DOHH2 (cell line): Measurements from ENCODE around the gene SLC10A3.

Experiments used
- H3F3A ChIP-seq: fragments of 200-600 bp; sonication (generic), shearing (Covaris generic); 2 replicates; pipeline ENCODE4 v1.6.0; 2016; ENCODE audit warnings: antibody characterized with exemption, mild to moderate bottlenecking; ENCODE audit not compliant: control insufficient read depth, insufficient read depth
- H3K27ac ChIP-seq: fragments of 200-600 bp; sonication (generic); 2 replicates; pipeline ENCODE4 v1.5.1; 2014; ENCODE audit warnings: low read depth, mild to moderate bottlenecking, low read length, moderate library complexity
- H3K27me3 ChIP-seq: fragments of 200-600 bp; sonication (generic); 2 replicates; pipeline ENCODE4 v1.6.1; 2014; ENCODE audit warnings: mild to moderate bottlenecking, low read length, mixed read lengths; ENCODE audit not compliant: control insufficient read depth
- H3K36me3 ChIP-seq: fragments of 200-600 bp; sonication (generic); 2 replicates; pipeline ENCODE4 v1.6.1; 2014; ENCODE audit warnings: mild to moderate bottlenecking, low read length, moderate library complexity, mixed read lengths; ENCODE audit not compliant: control insufficient read depth
- H3K4me1 ChIP-seq: fragments of 200-600 bp; sonication (generic); 2 replicates; pipeline ENCODE4 v1.6.1; 2014; ENCODE audit warnings: mild to moderate bottlenecking, low read length, mixed read lengths; ENCODE audit not compliant: control insufficient read depth
- H3K4me2 ChIP-seq: fragments of 200-600 bp; sonication (generic); 2 replicates; pipeline ENCODE4 v1.6.0; 2014; ENCODE audit warnings: mild to moderate bottlenecking, low read length, moderate library complexity
- H3K4me3 ChIP-seq: fragments of 200-600 bp; sonication (generic); 2 replicates; pipeline ENCODE4 v1.5.1; 2014; ENCODE audit warnings: mild to moderate bottlenecking, low read length, mixed read lengths
- H3K79me2 ChIP-seq: fragments of 200-600 bp; sonication (generic); 2 replicates; pipeline ENCODE4 v1.6.1; 2014; ENCODE audit warnings: mild to moderate bottlenecking, low read length, mixed read lengths; ENCODE audit not compliant: control insufficient read depth
- H3K9me2 ChIP-seq: fragments of 200-600 bp; sonication (generic); replicated peaks from 2 replicates; pipeline ENCODE4 v1.6.1; 2014; ENCODE audit warnings: mild to moderate bottlenecking, low read length, mixed read lengths; ENCODE audit not compliant: control insufficient read depth
- H3K9me3 ChIP-seq: fragments of 200-600 bp; sonication (generic); 2 replicates; pipeline ENCODE4 v1.6.1; 2014; ENCODE audit warnings: antibody characterized with exemption, low read length, mixed read lengths; ENCODE audit not compliant: control insufficient read depth, insufficient read depth
- H4K20me1 ChIP-seq: fragments of 200-600 bp; sonication (generic); 2 replicates; pipeline ENCODE4 v1.6.0; 2014; ENCODE audit warnings: low read depth, mild to moderate bottlenecking, antibody characterized with exemption, low read length, moderate library complexity; ENCODE audit not compliant: control insufficient read depth, insufficient read depth
- EZH2phosphoT487 ChIP-seq: fragments of 200-600 bp; sonication (generic); IDR thresholded peaks from 2 replicates; pipeline ENCODE4 v1.6.1; 2017; ENCODE audit warnings: borderline replicate concordance, mild to moderate bottlenecking, antibody characterized with exemption, low read length, moderate library complexity, mixed read lengths
- TF ChIP-seq, protein P1 (sequence below): fragments of 200-600 bp; sonication (generic); IDR thresholded peaks from one replicate; pipeline ENCODE4 v1.5.1; 2014; ENCODE audit warnings: antibody characterized with exemption, mild to moderate bottlenecking, low read depth, low read length; ENCODE audit not compliant: poor library complexity, severe bottlenecking

SLC10A3 gene

DNA sequence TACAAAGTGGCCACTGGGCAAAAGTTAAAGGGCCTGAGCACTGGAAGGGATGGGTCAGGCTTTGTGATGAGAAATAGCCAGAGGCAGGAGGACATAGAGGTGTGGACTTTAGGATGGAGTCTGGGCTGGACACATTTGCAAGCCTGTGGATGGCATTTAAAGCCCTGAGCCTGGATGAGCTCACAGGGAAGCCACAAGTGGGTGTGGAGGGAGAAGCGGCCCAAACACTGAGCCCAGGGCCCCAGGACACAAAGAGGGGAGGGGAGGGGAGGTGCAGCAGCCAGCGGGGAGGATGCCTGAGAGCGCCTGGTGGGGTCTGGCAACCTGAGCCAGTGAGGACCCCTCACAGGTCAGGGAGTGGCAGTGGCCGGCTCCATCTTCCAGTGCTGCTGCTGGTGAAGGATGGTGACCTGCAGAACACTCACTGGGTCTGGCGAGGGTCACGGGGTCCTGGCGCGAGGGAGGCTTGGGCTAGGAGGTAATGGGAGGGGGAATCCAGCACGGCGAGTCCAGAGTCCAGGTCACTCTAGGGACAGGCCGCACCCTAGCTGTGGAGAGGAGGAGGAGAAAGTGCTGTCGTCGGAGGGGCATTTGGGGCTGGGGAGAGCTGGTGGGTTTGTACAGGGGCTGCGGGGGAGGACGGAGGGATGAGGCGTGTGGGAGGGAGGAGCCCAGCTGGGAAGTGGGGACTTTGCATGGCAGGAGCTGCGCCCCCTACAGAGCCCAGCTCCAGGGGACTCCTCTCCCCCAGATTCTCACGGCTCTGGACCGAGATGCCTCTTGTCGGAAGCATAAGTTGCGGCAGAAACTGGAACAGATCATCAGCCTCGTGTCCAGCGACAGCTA lies 18.4 kb downstream of the SLC10A3 start:
- H3K27ac ChIP-seq: no peak overlapping the region
- H3K4me3 ChIP-seq: no peak overlapping the region
- H3K4me1 ChIP-seq: no peaks in the 10 kb centered on the region; the same call in 1 of the 2 replicates
- H3K4me2 ChIP-seq: no peak overlapping the region
- TF ChIP-seq EZH2phosphoT487: no peak
- TF ChIP-seq, protein P1, sequence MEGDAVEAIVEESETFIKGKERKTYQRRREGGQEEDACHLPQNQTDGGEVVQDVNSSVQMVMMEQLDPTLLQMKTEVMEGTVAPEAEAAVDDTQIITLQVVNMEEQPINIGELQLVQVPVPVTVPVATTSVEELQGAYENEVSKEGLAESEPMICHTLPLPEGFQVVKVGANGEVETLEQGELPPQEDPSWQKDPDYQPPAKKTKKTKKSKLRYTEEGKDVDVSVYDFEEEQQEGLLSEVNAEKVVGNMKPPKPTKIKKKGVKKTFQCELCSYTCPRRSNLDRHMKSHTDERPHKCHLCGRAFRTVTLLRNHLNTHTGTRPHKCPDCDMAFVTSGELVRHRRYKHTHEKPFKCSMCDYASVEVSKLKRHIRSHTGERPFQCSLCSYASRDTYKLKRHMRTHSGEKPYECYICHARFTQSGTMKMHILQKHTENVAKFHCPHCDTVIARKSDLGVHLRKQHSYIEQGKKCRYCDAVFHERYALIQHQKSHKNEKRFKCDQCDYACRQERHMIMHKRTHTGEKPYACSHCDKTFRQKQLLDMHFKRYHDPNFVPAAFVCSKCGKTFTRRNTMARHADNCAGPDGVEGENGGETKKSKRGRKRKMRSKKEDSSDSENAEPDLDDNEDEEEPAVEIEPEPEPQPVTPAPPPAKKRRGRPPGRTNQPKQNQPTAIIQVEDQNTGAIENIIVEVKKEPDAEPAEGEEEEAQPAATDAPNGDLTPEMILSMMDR: no peak
- H3K9me2 ChIP-seq: no peaks in the 10 kb centered on the region
- H4K20me1 ChIP-seq: no peaks in the 10 kb centered on the region
- H3K36me3 ChIP-seq: no peaks in the 10 kb centered on the region; the same call in 1 of the 2 replicates
- no peaks in the 10 kb centered on the region for H3K9me3 ChIP-seq
- H3F3A ChIP-seq: no peaks in the 10 kb centered on the region
- H3K27me3 ChIP-seq: no peaks in the 10 kb centered on the region
- H3K79me2 ChIP-seq: no peaks in the 10 kb centered on the region

DNA sequence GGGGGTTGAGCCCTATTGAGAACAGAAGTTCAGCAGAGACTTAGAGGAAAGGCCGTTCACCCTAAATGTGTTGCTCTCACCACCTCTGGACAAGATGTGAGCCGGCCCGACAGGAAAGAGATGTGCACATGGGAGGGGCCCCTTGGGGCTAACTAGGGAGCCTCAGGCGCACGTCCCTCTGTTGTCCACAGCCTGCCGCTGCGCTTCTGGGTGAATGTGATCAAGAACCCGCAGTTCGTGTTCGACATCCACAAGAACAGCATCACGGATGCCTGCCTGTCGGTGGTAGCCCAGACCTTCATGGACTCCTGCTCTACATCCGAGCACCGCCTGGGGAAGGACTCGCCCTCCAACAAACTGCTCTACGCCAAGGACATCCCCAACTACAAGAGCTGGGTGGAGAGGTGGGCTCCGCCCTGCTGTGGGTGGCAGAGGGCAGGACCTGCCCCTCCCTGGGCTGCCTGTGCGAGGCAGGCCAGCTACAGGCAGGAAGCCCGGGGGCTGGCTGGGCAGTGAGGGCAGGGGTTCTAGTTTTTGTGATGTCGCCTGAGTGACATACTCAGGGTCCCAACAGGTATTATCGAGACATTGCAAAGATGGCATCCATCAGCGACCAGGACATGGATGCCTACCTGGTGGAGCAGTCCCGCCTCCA lies 19.4 kb downstream of the SLC10A3 start:
- Histone ChIP-seq H3K36me3 (no peaks in the 10 kb centered on the region; the same call in 1 of the 2 replicates), H3K4me1 (no peaks in the 10 kb centered on the region), H3K4me3 (no peak overlapping the region), H3K9me3 (no peaks in the 10 kb centered on the region), H3K9me2 (no peaks in the 10 kb centered on the region), H3F3A (no peaks in the 10 kb centered on the region), H4K20me1 (no peaks in the 10 kb centered on the region), H3K27ac (no peak overlapping the region), H3K79me2 (no peaks in the 10 kb centered on the region), H3K27me3 (no peaks in the 10 kb centered on the region), H3K4me2 (no peak overlapping the region)
- TF ChIP-seq EZH2phosphoT487: no peak
- TF ChIP-seq, protein P1: no peak

DNA sequence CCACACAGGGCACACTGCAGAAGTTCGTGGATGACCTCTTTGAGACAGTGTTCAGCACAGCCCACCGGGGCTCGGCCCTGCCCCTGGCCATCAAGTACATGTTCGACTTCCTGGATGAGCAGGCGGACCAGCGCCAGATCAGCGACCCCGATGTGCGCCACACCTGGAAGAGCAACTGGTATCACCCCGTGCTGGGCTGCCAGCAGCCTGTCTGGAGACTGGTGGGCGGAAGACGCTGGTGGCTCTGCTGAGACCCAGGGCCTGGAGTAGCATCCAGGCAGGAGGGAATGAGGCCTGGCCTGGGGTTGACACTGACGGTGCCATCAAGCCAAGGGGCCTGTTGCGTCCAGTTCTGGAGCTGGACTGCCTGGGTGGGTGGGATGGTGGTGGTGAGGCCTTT lies 20.0 kb downstream of the SLC10A3 start:
- H3K27ac ChIP-seq: no peak overlapping the region
- no peaks in the 10 kb centered on the region; the same call in 1 of the 2 replicates for H3K36me3 ChIP-seq

More for the DNA sequence above, 20.0 kb downstream of the SLC10A3 start:
- Histone ChIP-seq H3K79me2 (no peaks in the 10 kb centered on the region), H3K9me3 (no peaks in the 10 kb centered on the region), H3K4me1 (no peaks in the 10 kb centered on the region), H3F3A (no peaks in the 10 kb centered on the region), H4K20me1 (no peaks in the 10 kb centered on the region), H3K4me2 (no peak overlapping the region), H3K4me3 (no peak overlapping the region), H3K9me2 (no peaks in the 10 kb centered on the region), H3K27me3 (no peaks in the 10 kb centered on the region)
- no peak for TF ChIP-seq EZH2phosphoT487
- TF ChIP-seq, protein P1: no peak
